ENCODE results near the gene ACTL7B. TPM values are rescaled to one million over a fixed set of nuclear protein-coding genes. Genes with fewer than 3 reads are reported as not detected.

ACTL7B gene
- polyA plus RNA-seq, 1 of the 3 experiments (the other 2 are of a cell fraction) = 0.07 TPM

- H4K20me1 ChIP-seq (ENCODE audit: insufficient read depth) = no peaks in the 10 kb centered on the region
- H3K4me2 ChIP-seq = no peak overlapping the region
- H3K36me3 ChIP-seq (replicated peaks in 1 of 2; ENCODE audit: control insufficient read depth in 1 of 2, insufficient read depth in 2 of 2, low read length in 1 of 2) = peaks cover 18 to 40% of the 10 kb centered on the region in 2 experiments
- no peaks in the 10 kb centered on the region for H3K4me1 ChIP-seq (ENCODE audit: control insufficient read depth in 1 of 2, insufficient read depth in 2 of 2, low read depth in 1 of 2, low read length in 1 of 2)
- no peaks in the 10 kb centered on the region for H3K9me3 ChIP-seq
- H3K27me3 ChIP-seq (ENCODE audit: insufficient read depth) = no peaks in the 10 kb centered on the region
- POLR2A ChIA-PET = no interaction called here
- TF ChIP-seq JUND (IDR thresholded peaks at IDR 0.05) (no peak), RAD21 (IDR thresholded peaks at IDR 0.05; ENCODE audit: low read length) (no peak), NFIC (IDR thresholded peaks at IDR 0.05; ENCODE audit: borderline replicate concordance) (no peak), GABPA (IDR thresholded peaks at IDR 0.05; ENCODE audit: low read depth) (no peak), FOSL2 (IDR thresholded peaks at IDR 0.05; ENCODE audit: borderline replicate concordance, low read depth) (no peak), SIN3A (IDR thresholded peaks at IDR 0.05; ENCODE audit: borderline replicate concordance, low read depth, low read length) (no peak), PBX3 (IDR thresholded peaks at IDR 0.05) (no peak), CHD2 (IDR thresholded peaks at IDR 0.05; ENCODE audit: low read length, partially characterized antibody) (no peak), RFX5 (IDR thresholded peaks at IDR 0.05; ENCODE audit: low read length) (no peak), YY1 (IDR thresholded peaks at IDR 0.05; ENCODE audit: low read depth) (no peak), TEAD4 (IDR thresholded peaks at IDR 0.05; ENCODE audit: borderline replicate concordance, insufficient read depth) (no peak), RXRA (IDR thresholded peaks at IDR 0.05; ENCODE audit: borderline replicate concordance, low read depth) (no peak), ELF1 (IDR thresholded peaks at IDR 0.05) (no peak), EP300 (IDR thresholded peaks at IDR 0.05; ENCODE audit: borderline replicate concordance in 1 of 2, low read depth in 1 of 2, low read length in 1 of 2) (no peak)
- TF ChIP-seq, protein P1, sequence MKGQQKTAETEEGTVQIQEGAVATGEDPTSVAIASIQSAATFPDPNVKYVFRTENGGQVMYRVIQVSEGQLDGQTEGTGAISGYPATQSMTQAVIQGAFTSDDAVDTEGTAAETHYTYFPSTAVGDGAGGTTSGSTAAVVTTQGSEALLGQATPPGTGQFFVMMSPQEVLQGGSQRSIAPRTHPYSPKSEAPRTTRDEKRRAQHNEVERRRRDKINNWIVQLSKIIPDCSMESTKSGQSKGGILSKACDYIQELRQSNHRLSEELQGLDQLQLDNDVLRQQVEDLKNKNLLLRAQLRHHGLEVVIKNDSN (IDR thresholded peaks at IDR 0.05; ENCODE audit: borderline replicate concordance, low read depth) = no peak
- TF ChIP-seq, protein P2, sequence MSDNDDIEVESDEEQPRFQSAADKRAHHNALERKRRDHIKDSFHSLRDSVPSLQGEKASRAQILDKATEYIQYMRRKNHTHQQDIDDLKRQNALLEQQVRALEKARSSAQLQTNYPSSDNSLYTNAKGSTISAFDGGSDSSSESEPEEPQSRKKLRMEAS (IDR thresholded peaks at IDR 0.05; ENCODE audit: low read depth) = no peak
- TF ChIP-seq, protein P3, sequence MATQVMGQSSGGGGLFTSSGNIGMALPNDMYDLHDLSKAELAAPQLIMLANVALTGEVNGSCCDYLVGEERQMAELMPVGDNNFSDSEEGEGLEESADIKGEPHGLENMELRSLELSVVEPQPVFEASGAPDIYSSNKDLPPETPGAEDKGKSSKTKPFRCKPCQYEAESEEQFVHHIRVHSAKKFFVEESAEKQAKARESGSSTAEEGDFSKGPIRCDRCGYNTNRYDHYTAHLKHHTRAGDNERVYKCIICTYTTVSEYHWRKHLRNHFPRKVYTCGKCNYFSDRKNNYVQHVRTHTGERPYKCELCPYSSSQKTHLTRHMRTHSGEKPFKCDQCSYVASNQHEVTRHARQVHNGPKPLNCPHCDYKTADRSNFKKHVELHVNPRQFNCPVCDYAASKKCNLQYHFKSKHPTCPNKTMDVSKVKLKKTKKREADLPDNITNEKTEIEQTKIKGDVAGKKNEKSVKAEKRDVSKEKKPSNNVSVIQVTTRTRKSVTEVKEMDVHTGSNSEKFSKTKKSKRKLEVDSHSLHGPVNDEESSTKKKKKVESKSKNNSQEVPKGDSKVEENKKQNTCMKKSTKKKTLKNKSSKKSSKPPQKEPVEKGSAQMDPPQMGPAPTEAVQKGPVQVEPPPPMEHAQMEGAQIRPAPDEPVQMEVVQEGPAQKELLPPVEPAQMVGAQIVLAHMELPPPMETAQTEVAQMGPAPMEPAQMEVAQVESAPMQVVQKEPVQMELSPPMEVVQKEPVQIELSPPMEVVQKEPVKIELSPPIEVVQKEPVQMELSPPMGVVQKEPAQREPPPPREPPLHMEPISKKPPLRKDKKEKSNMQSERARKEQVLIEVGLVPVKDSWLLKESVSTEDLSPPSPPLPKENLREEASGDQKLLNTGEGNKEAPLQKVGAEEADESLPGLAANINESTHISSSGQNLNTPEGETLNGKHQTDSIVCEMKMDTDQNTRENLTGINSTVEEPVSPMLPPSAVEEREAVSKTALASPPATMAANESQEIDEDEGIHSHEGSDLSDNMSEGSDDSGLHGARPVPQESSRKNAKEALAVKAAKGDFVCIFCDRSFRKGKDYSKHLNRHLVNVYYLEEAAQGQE (IDR thresholded peaks at IDR 0.05; ENCODE audit: low read depth, low read length) = no peak
- TF ChIP-seq, protein P4, sequence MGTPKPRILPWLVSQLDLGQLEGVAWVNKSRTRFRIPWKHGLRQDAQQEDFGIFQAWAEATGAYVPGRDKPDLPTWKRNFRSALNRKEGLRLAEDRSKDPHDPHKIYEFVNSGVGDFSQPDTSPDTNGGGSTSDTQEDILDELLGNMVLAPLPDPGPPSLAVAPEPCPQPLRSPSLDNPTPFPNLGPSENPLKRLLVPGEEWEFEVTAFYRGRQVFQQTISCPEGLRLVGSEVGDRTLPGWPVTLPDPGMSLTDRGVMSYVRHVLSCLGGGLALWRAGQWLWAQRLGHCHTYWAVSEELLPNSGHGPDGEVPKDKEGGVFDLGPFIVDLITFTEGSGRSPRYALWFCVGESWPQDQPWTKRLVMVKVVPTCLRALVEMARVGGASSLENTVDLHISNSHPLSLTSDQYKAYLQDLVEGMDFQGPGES (IDR thresholded peaks at IDR 0.05; ENCODE audit: low read depth, low read length) = no peak
- DNase-seq = no peak
- CTCF ChIA-PET = interaction anchor here (1.2 kb wide), 1 partner anchor 17 kb away, joined by 3 read pairs; no protein-coding TSS in a partner anchor
- H3K9ac ChIP-seq = no peak overlapping the region
- no peaks in the 10 kb centered on the region for H3F3A ChIP-seq (replicated peaks; ENCODE audit: insufficient read depth)
- no peaks in the 10 kb centered on the region for H3K9me2 ChIP-seq
- no peak overlapping the region for H2AFZ ChIP-seq (ENCODE audit: low read depth)
- H3K79me2 ChIP-seq (ENCODE audit: insufficient read depth) = no peaks in the 10 kb centered on the region
- no peak overlapping the region for H3K4me3 ChIP-seq (ENCODE audit: low read depth in 2 of 2, low read length in 1 of 2)
- H3K27ac ChIP-seq (ENCODE audit: low read depth in 2 of 2, low read length in 1 of 2) = no peak overlapping the region
Observed at GRCh38 chr9:108867116-108867515, 11.3 kb upstream of the ACTL7B start.
